HPDE6-E6E7 (cell line): ENCODE data around the gene GPLD1.

ENCODE experiments used
- DNase-seq: peaks from one replicate; pipeline ENCODE4 v3.0.0; 2011; ENCODE audit warnings: missing footprints; ENCODE audit errors: extremely low spot score

The GPLD1 gene

DNA sequence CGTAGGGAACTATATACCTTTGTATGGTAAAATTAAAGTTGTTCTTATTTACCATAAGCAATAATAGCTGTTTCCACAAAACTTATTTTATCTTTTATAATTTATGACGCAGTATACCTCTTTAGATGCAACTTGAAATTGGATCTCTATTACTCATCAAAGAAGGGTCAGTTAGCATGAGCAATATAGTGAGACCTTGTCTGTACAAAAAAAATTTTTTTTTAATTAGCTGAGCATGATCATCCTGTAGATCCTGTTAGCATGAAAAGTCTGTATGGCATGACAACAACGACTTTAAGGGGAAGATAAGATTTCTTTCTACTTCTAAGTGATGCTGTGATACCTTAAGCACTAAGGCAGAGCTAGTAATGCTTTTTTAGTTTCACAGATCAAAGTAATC, 11.3 kb upstream of the GPLD1 start:
- DNase-seq, result no peak

- DNase-seq, result no peak
These were observed 8.0 kb upstream of the GPLD1 start for GRCh38 chr6:24497254-24497970.

- peak; percentile 49 for DNase-seq
These were observed 5.7 kb upstream of the GPLD1 start, which contains the start of gene ALDH5A1 for GRCh38 chr6:24494821-24495795. ALDH5A1 (plus strand) TSS chr6:24494969; CDS start chr6:24494997, 28 bp downstream.

GRCh38 chr6:24493945-24494820, 4.8 kb upstream of the GPLD1 start:
- DNase-seq, result no peak

- DNase-seq, result no peak
These were observed 3.1 kb upstream of the GPLD1 start for GRCh38 chr6:24492475-24492874.

- no peak for DNase-seq
These were observed 1.6 kb upstream of the GPLD1 start for GRCh38 chr6:24490948-24491347.

- no peak for DNase-seq
These were observed 503 bp upstream of the GPLD1 start for GRCh38 chr6:24489881-24490280.

DNA sequence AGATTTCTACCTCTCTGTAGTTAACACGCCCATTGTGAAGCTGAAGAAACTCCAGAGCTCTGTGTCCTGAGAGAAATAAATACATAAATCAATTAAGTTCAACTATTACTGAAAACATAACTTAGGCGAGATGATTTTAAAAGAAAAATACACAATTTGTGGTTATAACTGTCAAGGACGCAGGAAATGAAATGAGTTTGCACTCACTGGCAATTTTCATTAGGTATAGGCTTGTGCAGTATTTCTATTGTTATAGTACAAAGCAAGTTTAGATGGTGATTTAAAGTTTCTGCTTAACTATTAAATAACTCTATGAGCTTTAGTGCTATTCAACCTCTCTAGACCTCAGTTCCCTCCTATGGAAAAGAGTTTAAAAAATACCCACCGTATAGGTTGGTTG, 3.3 kb downstream of the GPLD1 start:
- DNase-seq, result no peak

DNA sequence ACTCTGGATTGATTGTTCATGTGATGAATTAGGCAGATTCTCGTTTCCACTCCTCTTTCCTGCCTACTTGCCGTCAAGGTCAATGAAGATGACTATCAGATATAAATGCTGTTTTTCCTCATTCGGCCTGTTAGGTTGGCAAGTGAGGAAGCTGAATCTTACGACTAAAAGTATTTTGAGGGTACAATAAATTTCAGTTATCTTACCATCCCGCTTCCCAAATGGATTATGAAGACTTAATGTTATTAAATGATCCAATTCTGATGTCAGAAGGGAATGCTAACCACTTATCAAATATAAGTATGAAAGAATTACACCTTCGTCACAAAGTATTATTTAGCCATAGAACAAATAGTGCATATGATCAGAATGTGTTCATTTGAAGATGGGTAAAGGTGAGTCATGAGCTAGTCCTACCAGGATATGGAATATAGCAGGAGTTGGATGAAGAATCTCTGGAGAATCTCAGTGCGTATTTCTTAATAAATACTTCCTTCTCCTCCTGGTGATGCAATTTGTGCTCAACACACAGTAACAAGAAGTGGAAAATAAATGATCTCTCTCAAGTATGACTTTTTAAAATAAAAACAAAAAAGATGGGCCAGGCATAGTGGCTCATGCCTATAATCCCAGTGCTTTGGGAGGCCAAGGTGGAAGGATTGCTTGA, 4.6 kb downstream of the GPLD1 start:
- DNase-seq, result no peak

GRCh38 chr6:24481449-24481848, 7.9 kb downstream of the GPLD1 start:
- no peak for DNase-seq

DNA sequence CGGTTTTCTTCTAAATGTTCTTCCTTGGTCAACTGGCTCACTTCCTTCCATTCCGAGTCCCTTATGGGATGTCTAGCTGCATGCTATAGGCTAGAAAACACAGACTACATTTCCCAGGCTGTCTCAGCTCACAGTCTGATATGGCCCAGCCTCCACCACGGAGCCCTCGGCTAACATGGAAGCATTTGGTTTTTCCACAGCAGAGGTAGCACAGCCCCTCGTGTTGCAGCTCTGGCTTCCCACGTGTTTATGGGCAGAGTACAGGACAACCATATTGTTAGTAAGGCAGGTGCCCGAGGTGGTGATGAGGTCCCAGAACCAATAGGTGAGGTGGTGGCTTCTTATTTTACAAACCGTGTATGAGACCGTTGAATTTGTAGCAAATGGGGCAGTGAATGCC, 8.7 kb downstream of the GPLD1 start:
- no peak for DNase-seq

- DNase-seq, result no peak
These were observed 10.5 kb downstream of the GPLD1 start for GRCh38 chr6:24478903-24479302.

GRCh38 chr6:24477070-24477469, 12.3 kb downstream of the GPLD1 start:
- DNase-seq, result no peak

DNA sequence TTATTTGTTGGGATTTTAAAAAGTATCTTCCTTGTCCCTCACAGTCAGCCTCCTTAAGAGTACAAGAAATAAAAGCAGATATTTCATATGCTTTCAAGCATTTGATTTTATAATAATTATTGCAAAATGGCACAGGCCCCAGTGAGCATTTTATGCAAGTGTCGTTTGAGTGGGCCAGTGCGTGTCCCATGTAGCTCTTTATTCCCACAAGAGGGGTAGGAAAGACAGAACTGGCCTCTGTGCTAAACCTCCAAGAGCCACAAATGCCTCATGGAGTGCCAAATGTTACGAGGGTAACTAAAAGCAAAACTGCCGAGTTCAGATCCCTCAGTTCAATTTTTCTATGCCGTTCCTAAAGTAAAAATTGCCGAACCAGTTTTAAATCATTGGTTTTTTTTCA, 12.7 kb downstream of the GPLD1 start:
- no peak for DNase-seq

- no peak for DNase-seq
These were observed 17.2 kb downstream of the GPLD1 start for GRCh38 chr6:24472181-24472580.

GRCh38 chr6:24469811-24470210, 19.6 kb downstream of the GPLD1 start:
- DNase-seq, result no peak

DNA sequence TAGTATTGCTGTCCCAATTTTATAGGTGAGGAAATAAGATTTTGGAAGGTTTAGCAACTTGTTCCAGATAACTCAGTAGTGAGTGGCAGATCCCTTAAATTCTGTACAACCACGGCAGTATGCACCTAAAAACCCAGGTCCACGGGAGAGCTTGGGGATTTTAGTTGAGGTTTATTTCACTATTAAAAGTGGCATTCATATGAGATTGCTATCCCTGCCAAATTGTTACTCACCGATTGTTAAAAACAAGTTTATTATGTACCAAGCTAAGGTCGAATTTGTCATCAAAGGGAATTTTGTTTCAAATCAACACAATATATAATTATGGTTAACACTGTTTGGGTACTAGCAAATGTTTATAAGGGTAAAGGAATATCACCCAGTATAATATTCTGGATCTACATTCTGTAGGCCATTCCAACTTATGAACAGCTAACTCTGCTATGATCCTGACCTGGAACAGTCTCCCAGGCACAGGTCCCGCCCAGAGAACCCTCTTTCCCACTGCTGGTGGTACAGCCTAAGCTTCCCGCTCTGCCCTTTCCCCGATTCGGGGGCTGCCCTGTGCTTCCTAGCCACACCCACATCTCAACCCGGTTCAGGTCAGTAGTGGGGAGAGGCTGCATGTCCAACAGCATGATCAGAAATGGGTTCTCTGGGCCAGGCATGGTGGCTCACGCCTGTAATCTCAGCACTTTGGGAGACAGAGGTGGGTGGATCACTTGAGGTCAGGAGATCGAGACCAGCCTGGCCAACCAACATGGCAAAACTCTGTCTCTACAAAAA, 24.9 kb downstream of the GPLD1 start:
- DNase-seq, result no peak

GRCh38 chr6:24460966-24461365, 28.4 kb downstream of the GPLD1 start:
- DNase-seq, result no peak

DNA sequence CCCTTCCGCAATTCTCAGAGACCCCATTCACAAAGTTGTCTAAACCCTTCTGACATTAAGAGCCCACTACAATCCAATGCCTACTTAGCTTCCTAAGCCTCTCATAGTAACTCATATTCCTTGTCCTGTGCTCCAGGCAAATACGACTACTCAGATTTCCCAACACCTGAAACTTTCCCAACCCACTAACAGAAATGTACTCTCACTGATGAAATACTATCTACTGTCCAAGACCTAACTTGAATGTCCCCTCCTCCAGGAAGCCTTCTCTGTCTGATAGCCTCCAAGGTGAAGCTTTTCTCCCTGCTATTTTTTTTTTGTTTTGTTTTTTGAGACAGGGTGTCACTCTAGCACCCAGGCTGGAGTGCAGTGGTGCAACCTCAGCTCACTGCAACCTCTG, 30.4 kb downstream of the GPLD1 start:
- DNase-seq, result no peak

DNA sequence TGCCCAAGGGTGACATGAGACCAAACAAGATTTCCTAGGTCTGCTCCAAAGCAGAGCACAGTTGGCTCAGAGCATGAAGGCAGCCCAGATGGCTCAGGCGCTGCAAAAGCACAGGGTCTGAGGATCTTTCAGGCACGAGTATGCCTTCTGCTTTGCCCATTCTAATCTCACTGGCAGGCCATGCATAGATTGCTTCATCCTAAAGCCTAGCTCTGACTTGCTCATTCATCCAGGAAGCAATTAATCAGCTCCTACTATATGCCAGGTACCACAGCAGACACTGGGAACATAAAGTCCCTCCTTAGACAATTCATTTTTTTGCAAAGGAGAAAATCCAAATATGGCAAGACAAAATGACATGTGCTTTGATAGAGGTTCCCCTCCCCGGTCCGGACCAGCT, 31.2 kb downstream of the GPLD1 start:
- DNase-seq, result no peak

DNA sequence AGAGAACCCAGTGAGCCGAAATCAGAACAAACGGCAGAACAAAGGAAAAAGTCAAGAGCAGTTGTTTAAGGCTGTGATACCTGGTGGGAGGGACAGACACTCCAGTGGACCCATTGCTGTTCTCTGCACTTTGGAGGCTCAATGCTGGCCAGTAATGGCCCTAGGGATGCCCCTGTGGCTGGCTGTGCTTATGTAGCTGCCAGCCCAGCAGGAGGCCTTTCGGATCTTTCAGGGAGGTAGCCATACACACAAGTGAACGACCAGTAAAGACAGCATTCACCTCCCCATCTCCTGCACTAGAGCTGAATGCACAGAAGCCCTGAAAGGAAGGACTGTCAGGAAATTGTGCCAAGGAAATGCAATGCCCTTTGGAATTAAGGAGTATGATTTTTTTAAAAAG, 34.3 kb downstream of the GPLD1 start:
- no peak for DNase-seq
